ENCODE results near the gene CYTH2.

The CYTH2 gene

DNA sequence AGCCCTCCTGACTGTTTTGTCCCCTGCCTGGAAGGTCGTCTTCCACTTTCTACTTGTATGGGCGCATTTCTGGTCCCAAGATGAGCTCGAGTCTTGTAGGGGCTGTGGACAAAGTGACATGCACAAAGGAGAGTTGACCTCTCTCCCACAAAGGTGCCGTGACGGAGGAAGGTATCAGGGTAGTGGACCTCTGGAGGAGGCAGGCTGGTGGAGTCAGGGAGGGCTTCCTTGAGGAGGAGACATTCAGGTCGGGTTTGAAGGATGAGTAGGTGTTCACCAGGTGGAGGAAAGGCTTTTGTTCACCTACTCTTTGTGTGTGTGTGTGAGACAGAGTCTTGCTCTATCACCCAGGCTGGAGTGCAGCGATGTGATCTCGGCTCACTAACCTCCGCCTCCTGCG lies 1.7 kb downstream of the CYTH2 start:
- TF ChIP-seq, protein P1, sequence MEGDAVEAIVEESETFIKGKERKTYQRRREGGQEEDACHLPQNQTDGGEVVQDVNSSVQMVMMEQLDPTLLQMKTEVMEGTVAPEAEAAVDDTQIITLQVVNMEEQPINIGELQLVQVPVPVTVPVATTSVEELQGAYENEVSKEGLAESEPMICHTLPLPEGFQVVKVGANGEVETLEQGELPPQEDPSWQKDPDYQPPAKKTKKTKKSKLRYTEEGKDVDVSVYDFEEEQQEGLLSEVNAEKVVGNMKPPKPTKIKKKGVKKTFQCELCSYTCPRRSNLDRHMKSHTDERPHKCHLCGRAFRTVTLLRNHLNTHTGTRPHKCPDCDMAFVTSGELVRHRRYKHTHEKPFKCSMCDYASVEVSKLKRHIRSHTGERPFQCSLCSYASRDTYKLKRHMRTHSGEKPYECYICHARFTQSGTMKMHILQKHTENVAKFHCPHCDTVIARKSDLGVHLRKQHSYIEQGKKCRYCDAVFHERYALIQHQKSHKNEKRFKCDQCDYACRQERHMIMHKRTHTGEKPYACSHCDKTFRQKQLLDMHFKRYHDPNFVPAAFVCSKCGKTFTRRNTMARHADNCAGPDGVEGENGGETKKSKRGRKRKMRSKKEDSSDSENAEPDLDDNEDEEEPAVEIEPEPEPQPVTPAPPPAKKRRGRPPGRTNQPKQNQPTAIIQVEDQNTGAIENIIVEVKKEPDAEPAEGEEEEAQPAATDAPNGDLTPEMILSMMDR (conservative IDR thresholded peaks at IDR 0.05; ENCODE audit: low read depth, low read length) = no peak
- H3K4me3 ChIP-seq (ENCODE audit: low read length) = no peak overlapping the region
- no peak for DNase-seq (ENCODE audit: low read depth)

DNA sequence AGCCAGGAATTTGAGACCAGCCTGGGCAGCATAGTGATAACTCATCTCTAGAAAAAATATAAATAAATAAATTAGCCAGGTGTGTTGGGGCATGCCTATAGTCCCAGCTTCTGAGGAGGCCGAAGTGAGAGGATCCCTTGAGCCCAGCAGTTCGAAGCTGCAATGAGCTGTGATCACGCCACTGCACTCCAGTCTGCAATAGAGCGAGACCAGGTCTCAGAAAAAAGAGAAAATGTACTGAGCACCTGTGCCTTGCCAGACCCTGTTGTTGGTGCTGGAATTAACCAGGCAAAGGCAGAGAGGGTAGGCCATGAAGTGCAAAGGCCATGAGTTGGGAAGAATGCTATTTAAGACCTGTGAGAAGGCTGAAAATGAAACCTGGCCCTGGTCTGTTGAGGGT lies 2.7 kb downstream of the CYTH2 start:
- DNase-seq (ENCODE audit: low read depth) = no peak
- no peak overlapping the region for H3K4me3 ChIP-seq (ENCODE audit: low read length)
- TF ChIP-seq, protein P1 (conservative IDR thresholded peaks at IDR 0.05; ENCODE audit: low read depth, low read length) = no peak

- DNase-seq (ENCODE audit: low read depth) = no peak
- no peak overlapping the region for H3K4me3 ChIP-seq (ENCODE audit: low read length)
- TF ChIP-seq, protein P1 (conservative IDR thresholded peaks at IDR 0.05; ENCODE audit: low read depth, low read length) = no peak
These were observed 4.2 kb downstream of the CYTH2 start for GRCh38 chr19:48473161-48473966.

DNA sequence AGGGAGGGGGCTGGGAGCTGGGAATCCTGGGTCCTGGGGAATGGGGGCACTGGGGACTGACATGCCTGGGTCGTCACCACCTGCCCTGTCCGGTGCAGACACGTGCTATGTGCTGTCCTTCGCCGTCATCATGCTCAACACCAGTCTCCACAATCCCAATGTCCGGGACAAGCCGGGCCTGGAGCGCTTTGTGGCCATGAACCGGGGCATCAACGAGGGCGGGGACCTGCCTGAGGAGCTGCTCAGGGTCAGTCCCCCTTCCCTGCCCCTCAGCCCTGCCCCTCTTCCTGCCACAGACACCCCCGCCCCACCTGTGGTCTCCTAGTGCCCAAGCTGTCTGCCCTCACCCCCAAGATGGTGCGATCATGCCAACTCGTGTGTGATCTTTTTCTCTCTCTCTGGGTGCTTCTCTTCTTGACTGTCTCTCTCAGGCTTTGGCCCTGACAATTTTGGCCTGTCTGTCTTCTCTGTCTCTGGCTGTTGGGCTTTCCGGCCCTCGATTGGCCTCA lies 5.0 kb downstream of the CYTH2 start:
- H3K4me3 ChIP-seq (ENCODE audit: low read length) = no peak overlapping the region
- TF ChIP-seq, protein P1 (conservative IDR thresholded peaks at IDR 0.05; ENCODE audit: low read depth, low read length) = no peak

GRCh38 chr19:48475369-48476068 lies 6.3 kb downstream of the CYTH2 start:
- TF ChIP-seq, protein P1 (conservative IDR thresholded peaks at IDR 0.05; ENCODE audit: low read depth, low read length) = no peak
- no peak for DNase-seq (ENCODE audit: low read depth)
- no peak overlapping the region for H3K4me3 ChIP-seq (ENCODE audit: low read length)

More for the DNA sequence above, 5.0 kb downstream of the CYTH2 start:
- DNase-seq (ENCODE audit: low read depth) = no peak

DNA sequence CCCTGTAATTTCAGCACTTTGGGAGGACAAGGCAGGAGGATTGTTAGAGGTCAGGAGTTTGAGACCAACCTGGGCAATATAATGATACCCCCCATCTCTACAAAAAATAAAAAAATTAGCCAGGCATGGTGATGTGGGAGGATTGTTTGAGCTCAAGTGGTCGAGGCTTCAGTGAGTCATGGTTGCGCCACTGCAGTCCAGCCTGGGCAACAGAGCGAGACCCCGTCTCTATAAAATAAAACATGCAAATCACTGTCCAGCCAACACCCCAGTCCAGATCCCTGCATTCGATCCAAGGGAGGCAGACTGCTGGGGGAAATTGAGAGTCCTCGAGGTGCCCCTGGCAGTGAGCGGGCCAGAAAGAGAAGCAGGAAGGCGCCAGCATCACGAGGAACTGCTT lies 7.0 kb downstream of the CYTH2 start:
- H3K4me3 ChIP-seq (ENCODE audit: low read length) = no peak overlapping the region
- DNase-seq (ENCODE audit: low read depth) = no peak
- TF ChIP-seq, protein P1 (conservative IDR thresholded peaks at IDR 0.05; ENCODE audit: low read depth, low read length) = no peak
